Stimulated activated naive CD4-positive, alpha-beta T cell treated with Interleukin-2 at 50 U/mL for 16 hours (primary cell): ENCODE measurements around the gene CDV3.

Experiments
- DNase-seq: peaks from one replicate; lab custom pipeline; 2025; lab: John Stamatoyannopoulos, UW

Gene CDV3

GRCh38 chr3:133606342-133606741, 32.9 kb downstream of the CDV3 start:
- DNase-seq: no peak

GRCh38 chr3:133606902-133607301, 33.4 kb downstream of the CDV3 start:
- DNase-seq: no peak

- DNase-seq: no peak
Measured at GRCh38 chr3:133607816-133608215, 34.3 kb downstream of the CDV3 start.

GRCh38 chr3:133608388-133608787, 34.9 kb downstream of the CDV3 start:
- no peak for DNase-seq

- DNase-seq: no peak
Measured at GRCh38 chr3:133610031-133610430, 36.5 kb downstream of the CDV3 start.

GRCh38 chr3:133611534-133611933, 38.0 kb downstream of the CDV3 start:
- DNase-seq: no peak

GRCh38 chr3:133620066-133620784, 46.7 kb downstream of the CDV3 start:
- DNase-seq: no peak

- DNase-seq: no peak
Measured at GRCh38 chr3:133627789-133628188, 54.3 kb downstream of the CDV3 start.

GRCh38 chr3:133629146-133629545, 55.7 kb downstream of the CDV3 start:
- no peak for DNase-seq

- DNase-seq: no peak
Measured at GRCh38 chr3:133633439-133633838, 60.0 kb downstream of the CDV3 start.
